T-helper 1 cell treated with Interleukin-12 subunit alpha and Interleukin-12 subunit beta and Interleukin-4 antibody, amounts not matched to agents 30 μg/mL and 1 μg/mL, for 36 hours (primary cell): Measurements from ENCODE around the gene FAM133A.
A peak's percentile ranks its signal among the peaks of the same experiment; 100 is the strongest.

Experiments
- H3K27ac Mint-ChIP-seq: one replicate; pipeline ENCODE4 v1.8.0; 2021; ENCODE audit warnings: mild to moderate bottlenecking, mixed read lengths
- H3K27me3 Mint-ChIP-seq: one replicate; pipeline ENCODE4 v1.8.0; 2021; ENCODE audit warnings: low read depth, mixed read lengths
- H3K36me3 Mint-ChIP-seq: one replicate; pipeline ENCODE4 v1.8.0; 2021; ENCODE audit warnings: low read depth, mixed read lengths
- H3K4me1 Mint-ChIP-seq: one replicate; pipeline ENCODE4 v1.8.0; 2021; ENCODE audit warnings: low read depth, mixed read lengths
- H3K4me3 Mint-ChIP-seq: one replicate; pipeline ENCODE4 v1.8.0; 2021; ENCODE audit warnings: mild to moderate bottlenecking, moderate library complexity, mixed read lengths
- H3K9me3 Mint-ChIP-seq: one replicate; pipeline ENCODE4 v1.8.0; 2021; ENCODE audit warnings: mixed read lengths

FAM133A gene

GRCh38 chrX:93673869-93674271, at the start of gene FAM133A:
Gene FAM133A, plus strand, starts transcription at chrX:93674206. Its CDS starts 35,214 bp downstream, at chrX:93709420.
- Mint-ChIP-seq H3K27me3 (no peaks in the 10 kb centered on the region), H3K9me3 (no peaks in the 10 kb centered on the region), H3K4me1 (peaks cover 6% of the 10 kb centered on the region), H3K4me3 (peak within 1 kb of the TSS; percentile 90), H3K27ac (peak within 1 kb of the TSS; percentile 85), H3K36me3 (no peaks in the 10 kb centered on the region)

GRCh38 chrX:93637591-93637990, 36.4 kb upstream of the FAM133A start:
- H3K27ac Mint-ChIP-seq = no peak overlapping the region
- H3K4me1 Mint-ChIP-seq = no peaks in the 10 kb centered on the region
- peaks cover 3% of the 10 kb centered on the region for H3K9me3 Mint-ChIP-seq
- H3K27me3 Mint-ChIP-seq = no peaks in the 10 kb centered on the region
- H3K36me3 Mint-ChIP-seq = no peaks in the 10 kb centered on the region
- H3K4me3 Mint-ChIP-seq = no peak overlapping the region

- H3K27ac Mint-ChIP-seq = no peak overlapping the region
Observed at GRCh38 chrX:93649381-93649780, 24.6 kb upstream of the FAM133A start.

GRCh38 chrX:93660575-93660974, 13.4 kb upstream of the FAM133A start:
- Mint-ChIP-seq H3K4me1 (no peaks in the 10 kb centered on the region), H3K27me3 (no peaks in the 10 kb centered on the region), H3K27ac (no peak overlapping the region), H3K36me3 (no peaks in the 10 kb centered on the region), H3K4me3 (no peak overlapping the region), H3K9me3 (no peaks in the 10 kb centered on the region)

More at GRCh38 chrX:93649381-93649780, 24.6 kb upstream of the FAM133A start:
- no peak overlapping the region for H3K4me3 Mint-ChIP-seq
- H3K27me3 Mint-ChIP-seq = no peaks in the 10 kb centered on the region
- no peaks in the 10 kb centered on the region for H3K4me1 Mint-ChIP-seq
- H3K9me3 Mint-ChIP-seq = no peaks in the 10 kb centered on the region
- no peaks in the 10 kb centered on the region for H3K36me3 Mint-ChIP-seq

- Mint-ChIP-seq H3K36me3 (no peaks in the 10 kb centered on the region), H3K4me3 (peak within 1 kb of the TSS; percentile 90), H3K9me3 (no peaks in the 10 kb centered on the region), H3K27ac (peak within 1 kb of the TSS; percentile 85), H3K27me3 (no peaks in the 10 kb centered on the region), H3K4me1 (peaks cover 6% of the 10 kb centered on the region)
Observed at GRCh38 chrX:93673056-93673868, 744 bp upstream of the FAM133A start, which contains the start of gene NAP1L3. Gene NAP1L3, minus strand, starts transcription at chrX:93673578. Its CDS starts 274 bp downstream, at chrX:93673304.

GRCh38 chrX:93695981-93696380, 22.0 kb downstream of the FAM133A start:
- H3K4me3 Mint-ChIP-seq = no peak overlapping the region
- H3K36me3 Mint-ChIP-seq = no peaks in the 10 kb centered on the region
- no peak overlapping the region for H3K27ac Mint-ChIP-seq
- no peaks in the 10 kb centered on the region for H3K9me3 Mint-ChIP-seq
- H3K27me3 Mint-ChIP-seq = no peaks in the 10 kb centered on the region
- H3K4me1 Mint-ChIP-seq = no peaks in the 10 kb centered on the region

- no peak overlapping the region for H3K4me3 Mint-ChIP-seq
- no peaks in the 10 kb centered on the region for H3K4me1 Mint-ChIP-seq
- no peaks in the 10 kb centered on the region for H3K9me3 Mint-ChIP-seq
- no peaks in the 10 kb centered on the region for H3K27me3 Mint-ChIP-seq
- no peaks in the 10 kb centered on the region for H3K36me3 Mint-ChIP-seq
- H3K27ac Mint-ChIP-seq = no peak overlapping the region
Observed at GRCh38 chrX:93703701-93704100, 29.7 kb downstream of the FAM133A start.

GRCh38 chrX:93711076-93711475, 37.1 kb downstream of the FAM133A start:
- Mint-ChIP-seq H3K4me1 (no peaks in the 10 kb centered on the region), H3K27me3 (no peaks in the 10 kb centered on the region), H3K4me3 (no peak overlapping the region), H3K9me3 (no peaks in the 10 kb centered on the region), H3K36me3 (no peaks in the 10 kb centered on the region), H3K27ac (no peak overlapping the region)

GRCh38 chrX:93741811-93742210, 67.8 kb downstream of the FAM133A start:
- Mint-ChIP-seq H3K36me3 (no peaks in the 10 kb centered on the region), H3K4me3 (no peak overlapping the region), H3K27ac (no peak overlapping the region), H3K4me1 (no peaks in the 10 kb centered on the region), H3K9me3 (no peaks in the 10 kb centered on the region), H3K27me3 (no peaks in the 10 kb centered on the region)

- Mint-ChIP-seq H3K4me3 (no peak overlapping the region), H3K27me3 (no peaks in the 10 kb centered on the region), H3K4me1 (no peaks in the 10 kb centered on the region), H3K27ac (no peak overlapping the region), H3K9me3 (no peaks in the 10 kb centered on the region), H3K36me3 (no peaks in the 10 kb centered on the region)
Observed at GRCh38 chrX:93760163-93760562, 86.2 kb downstream of the FAM133A start.
